ENCODE measurements around the gene RABEP1. TPM values are rescaled to one million over a fixed set of nuclear protein-coding genes. Genes with fewer than 3 reads are reported as not detected.

Gene RABEP1
- total RNA-seq, 2 donors from 2014 or later = 38.9 to 54.7 TPM

DNA sequence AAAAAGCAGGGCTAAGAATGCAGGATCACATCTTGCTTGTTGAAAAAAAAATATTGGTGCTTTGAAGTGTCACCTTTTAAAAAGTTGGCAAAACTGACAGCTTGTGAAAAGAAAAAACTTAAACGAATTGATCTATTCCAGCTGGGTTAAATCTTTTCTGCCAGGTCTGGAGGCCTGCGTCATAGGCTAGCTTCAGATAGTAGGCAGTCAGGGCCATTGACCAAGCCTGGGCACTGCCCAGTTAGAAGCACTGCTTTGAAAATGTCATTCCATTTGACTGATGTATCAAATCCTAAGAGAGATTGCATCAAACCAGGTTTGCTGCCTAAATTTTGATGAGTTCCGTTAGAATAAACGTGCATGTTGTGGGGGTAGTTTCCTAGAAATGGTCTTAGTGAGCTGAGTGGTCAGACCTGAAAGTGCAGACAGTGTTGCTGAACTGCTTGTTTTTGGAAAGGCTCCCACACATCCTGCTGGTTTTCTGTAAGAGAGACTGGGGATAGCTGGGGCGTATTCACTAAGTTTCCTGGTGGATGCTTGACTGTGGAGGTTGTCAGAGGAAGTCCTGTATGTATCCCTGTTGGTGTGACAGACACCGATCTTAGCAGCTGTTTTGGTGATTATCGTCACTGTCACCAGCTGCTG is 98.5 kb downstream of the RABEP1 start:
- 65% methylated on average over 7 of the region's 7 CpGs for WGBS
- no peaks in the 10 kb centered on the region for H3K27me3 ChIP-seq (replicated peaks; ENCODE audit: insufficient read depth)
- H3K4me3 ChIP-seq = no peak overlapping the region
- DNase-seq (ENCODE audit: low spot score) = no peak
- H3K9me3 ChIP-seq = no peaks in the 10 kb centered on the region
- no peak for TF ChIP-seq POLR2AphosphoS5 (IDR thresholded peaks at IDR 0.05)
- TF ChIP-seq CTCF (IDR thresholded peaks at IDR 0.05) = no peak
- TF ChIP-seq POLR2A (IDR thresholded peaks at IDR 0.05) = no peak
- no peaks in the 10 kb centered on the region for H3K4me1 ChIP-seq (replicated peaks)
- peaks cover 19 to 21% of the 10 kb centered on the region in 2 donors for H3K36me3 ChIP-seq
- intact Hi-C loops (cut with DNase I) = loop anchor here (10.0 kb wide), 1 partner anchor 46 kb away; no protein-coding TSS in a partner anchor
- H3K27ac ChIP-seq = no peak overlapping the region

- Histone ChIP-seq H3K36me3 (peaks cover 19 to 21% of the 10 kb centered on the region in 2 donors), H3K27me3 (replicated peaks; ENCODE audit: insufficient read depth) (no peaks in the 10 kb centered on the region), H3K9me3 (no peaks in the 10 kb centered on the region), H3K4me1 (replicated peaks) (no peaks in the 10 kb centered on the region), H3K27ac (no peak overlapping the region), H3K4me3 (no peak overlapping the region)
- DNase-seq (ENCODE audit: low spot score) = no peak
- intact Hi-C loops (cut with DNase I) = loop anchor here (10.0 kb wide), 1 partner anchor 47 kb away; no protein-coding TSS in a partner anchor
- WGBS = 94% methylated on average over 4 of the region's 4 CpGs
- TF ChIP-seq CTCF (IDR thresholded peaks at IDR 0.05) (no peak), POLR2AphosphoS5 (IDR thresholded peaks at IDR 0.05) (no peak), POLR2A (IDR thresholded peaks at IDR 0.05) (no peak)
Observed at GRCh38 chr17:5381542-5381941, 99.5 kb downstream of the RABEP1 start.

DNA sequence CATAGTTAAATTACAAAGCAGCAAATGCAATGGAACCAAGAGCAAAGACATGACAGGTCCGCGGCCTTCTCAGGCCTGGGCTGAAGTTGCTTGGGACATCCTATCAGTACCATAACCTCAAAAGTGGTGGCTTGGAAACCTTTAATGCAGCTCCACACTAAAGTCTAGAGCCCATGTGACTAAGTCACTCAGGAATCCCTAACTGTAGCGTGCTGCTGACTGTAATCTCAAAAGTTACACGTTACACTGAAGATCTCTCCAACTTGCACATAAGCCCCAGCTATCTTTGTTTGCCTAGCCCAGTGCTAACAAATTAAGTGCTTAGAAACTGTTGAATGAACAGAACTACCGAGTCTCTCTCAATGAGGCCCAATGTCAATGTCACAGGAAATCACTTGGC is 109.6 kb downstream of the RABEP1 start:
- peaks cover 0 to 11% of the 10 kb centered on the region in 2 donors for H3K36me3 ChIP-seq
- 90% methylated on average over 5 of the region's 5 CpGs for WGBS

GRCh38 chr17:5396612-5397011 is 114.5 kb downstream of the RABEP1 start:
- TF ChIP-seq POLR2A (IDR thresholded peaks at IDR 0.05) = no peak
- TF ChIP-seq CTCF (IDR thresholded peaks at IDR 0.05) = no peak
- no peak for TF ChIP-seq POLR2AphosphoS5 (IDR thresholded peaks at IDR 0.05)
- WGBS = 97% methylated on average over 2 of the region's 2 CpGs
- no peak for DNase-seq (ENCODE audit: low spot score)
- H3K27ac ChIP-seq = no peak overlapping the region
- no peaks in the 10 kb centered on the region for H3K4me1 ChIP-seq (replicated peaks)
- H3K4me3 ChIP-seq = no peak overlapping the region
- no peaks in the 10 kb centered on the region for H3K27me3 ChIP-seq (replicated peaks; ENCODE audit: insufficient read depth)
- peaks cover 0 to 7% of the 10 kb centered on the region in 2 donors for H3K36me3 ChIP-seq
- intact Hi-C loops (cut with DNase I) = no loop called here
- no peaks in the 10 kb centered on the region for H3K9me3 ChIP-seq

More for the DNA sequence above, 109.6 kb downstream of the RABEP1 start:
- TF ChIP-seq CTCF (IDR thresholded peaks at IDR 0.05) (no peak), POLR2AphosphoS5 (IDR thresholded peaks at IDR 0.05) (no peak), POLR2A (IDR thresholded peaks at IDR 0.05) (no peak)
- intact Hi-C loops (cut with DNase I) = no loop called here
- H3K4me1 ChIP-seq (replicated peaks) = no peaks in the 10 kb centered on the region
- H3K9me3 ChIP-seq = no peaks in the 10 kb centered on the region
- DNase-seq (ENCODE audit: low spot score) = no peak
- H3K4me3 ChIP-seq = no peak overlapping the region
- H3K27ac ChIP-seq = no peak overlapping the region
- H3K27me3 ChIP-seq (replicated peaks; ENCODE audit: insufficient read depth) = no peaks in the 10 kb centered on the region

DNA sequence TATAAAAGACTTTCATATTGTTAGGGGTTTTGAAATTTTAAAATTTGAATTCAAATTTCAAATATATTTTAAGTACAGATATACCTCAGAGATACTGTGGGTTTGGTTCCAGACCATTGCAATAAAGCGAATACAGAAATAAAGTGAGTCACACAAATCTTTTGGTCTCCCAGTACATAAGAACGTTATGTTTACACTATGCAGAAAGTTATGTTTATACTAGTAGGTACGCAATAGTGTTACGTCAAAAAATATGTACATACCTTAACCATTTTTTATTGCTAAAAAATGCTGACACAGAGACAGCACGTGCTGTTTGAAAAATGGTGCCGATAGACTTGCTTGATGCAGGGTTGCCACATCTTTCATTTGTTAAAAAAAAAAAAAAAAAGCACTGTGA is 117.7 kb downstream of the RABEP1 start:
- 83% methylated on average over 6 of the region's 6 CpGs for WGBS
- no peak for DNase-seq (ENCODE audit: low spot score)
- H3K9me3 ChIP-seq = no peaks in the 10 kb centered on the region
- no peaks in the 10 kb centered on the region for H3K4me1 ChIP-seq (replicated peaks)
- peaks cover 0 to 11% of the 10 kb centered on the region in 2 donors for H3K36me3 ChIP-seq
- H3K27ac ChIP-seq = no peak overlapping the region
- TF ChIP-seq POLR2AphosphoS5 (IDR thresholded peaks at IDR 0.05) (no peak), POLR2A (IDR thresholded peaks at IDR 0.05) (no peak), CTCF (IDR thresholded peaks at IDR 0.05) (no peak)
- no peak overlapping the region for H3K4me3 ChIP-seq
- H3K27me3 ChIP-seq (replicated peaks; ENCODE audit: insufficient read depth) = no peaks in the 10 kb centered on the region
- intact Hi-C loops (cut with DNase I) = no loop called here

Measured in prostate gland (tissue), 2 donors.